HEK293 (cell line): ENCODE data around the gene EPS8L1.

Source experiments
- GLI4 ChIP-seq: fragments of 450-650 bp; formaldehyde crosslinking; IDR thresholded peaks from 2 replicates; pipeline ENCODE4 v1.5.1; 2016; ENCODE audit warnings: missing biosample characterization, missing genetic modification characterization
- GLIS1 ChIP-seq: fragments of 450-650 bp; formaldehyde crosslinking; IDR thresholded peaks from 2 replicates; pipeline ENCODE4 v1.5.1; 2016; ENCODE audit warnings: missing biosample characterization, missing genetic modification characterization
- MEIS1 ChIP-seq: sonication (generic); formaldehyde crosslinking; IDR thresholded peaks from 2 replicates; pipeline ENCODE4 v1.8.1; 2022; ENCODE audit warnings: missing genetic modification reagents, mild to moderate bottlenecking, borderline replicate concordance
- MZF1 ChIP-seq: fragments of 450-650 bp; formaldehyde crosslinking; IDR thresholded peaks from 2 replicates; pipeline ENCODE4 v1.5.1; 2017; ENCODE audit warnings: missing biosample characterization, missing genetic modification characterization, borderline replicate concordance
- ZBTB44 ChIP-seq: fragments of 450-650 bp; IDR thresholded peaks from 2 replicates; pipeline ENCODE4 v1.5.1; 2018; ENCODE audit warnings: missing biosample characterization, mild to moderate bottlenecking, missing genetic modification characterization
- ZNF114 ChIP-seq: fragments of 450-650 bp; formaldehyde crosslinking; IDR thresholded peaks from 2 replicates; pipeline ENCODE4 v1.5.0; 2017; ENCODE audit warnings: missing biosample characterization, missing genetic modification characterization
- ZNF121 ChIP-seq: fragments of 450-650 bp; formaldehyde crosslinking; IDR thresholded peaks from 2 replicates; pipeline ENCODE4 v1.5.1; 2016; ENCODE audit warnings: missing biosample characterization, missing genetic modification characterization
- ZNF140 ChIP-seq: fragments of 450-650 bp; formaldehyde crosslinking; IDR thresholded peaks from 2 replicates; pipeline ENCODE4 v1.5.1; 2016; ENCODE audit warnings: missing biosample characterization, missing genetic modification characterization
- ZNF184 ChIP-seq: fragments of 450-650 bp; IDR thresholded peaks from 2 replicates; pipeline ENCODE4 v1.5.1; 2018; ENCODE audit warnings: missing biosample characterization, mild to moderate bottlenecking, missing genetic modification characterization
- ZNF19 ChIP-seq: fragments of 450-650 bp; formaldehyde crosslinking; IDR thresholded peaks from 2 replicates; pipeline ENCODE4; 2016; ENCODE audit warnings: missing biosample characterization, missing genetic modification characterization, low read depth
- ZNF266 ChIP-seq: fragments of 450-650 bp; formaldehyde crosslinking; IDR thresholded peaks from 2 replicates; pipeline ENCODE4 v1.5.1; 2016; ENCODE audit warnings: missing biosample characterization, missing genetic modification characterization, low read depth
- ZNF311 ChIP-seq: fragments of 450-650 bp; formaldehyde crosslinking; IDR thresholded peaks from 2 replicates; pipeline ENCODE4 v1.5.1; 2017; ENCODE audit warnings: missing biosample characterization, missing genetic modification characterization, borderline replicate concordance
- ZNF513 ChIP-seq: fragments of 450-650 bp; IDR thresholded peaks from 2 replicates; pipeline ENCODE4 v1.5.1; 2018; ENCODE audit warnings: missing biosample characterization, missing genetic modification characterization
- ZNF514 ChIP-seq: fragments of 450-650 bp; formaldehyde crosslinking; IDR thresholded peaks from 2 replicates; pipeline ENCODE4 v1.5.1; 2016; ENCODE audit warnings: missing biosample characterization, missing genetic modification characterization
- ZNF518A ChIP-seq: fragments of 450-650 bp; formaldehyde crosslinking; conservative IDR thresholded peaks from 2 replicates; pipeline ENCODE4 v1.5.1; 2016; ENCODE audit warnings: low read depth, missing biosample characterization, missing genetic modification characterization
- ZNF530 ChIP-seq: fragments of 450-650 bp; formaldehyde crosslinking; IDR thresholded peaks from 2 replicates; pipeline ENCODE4 v1.5.1; 2016; ENCODE audit warnings: low read depth, missing biosample characterization, missing genetic modification characterization
- ZNF560 ChIP-seq: fragments of 450-650 bp; formaldehyde crosslinking; IDR thresholded peaks from 2 replicates; pipeline ENCODE4 v1.5.1; 2017; ENCODE audit warnings: missing biosample characterization, missing genetic modification characterization, borderline replicate concordance
- ZNF585B ChIP-seq: fragments of 450-650 bp; formaldehyde crosslinking; IDR thresholded peaks from 2 replicates; pipeline ENCODE4 v1.5.1; 2016; ENCODE audit warnings: missing biosample characterization, missing genetic modification characterization
- ZNF670 ChIP-seq: fragments of 450-650 bp; formaldehyde crosslinking; IDR thresholded peaks from 2 replicates; pipeline ENCODE4 v1.5.1; 2016; ENCODE audit warnings: missing biosample characterization, missing genetic modification characterization, low read depth
- ZNF701 ChIP-seq: fragments of 450-650 bp; formaldehyde crosslinking; IDR thresholded peaks from 2 replicates; pipeline ENCODE4 v1.5.1; 2016; ENCODE audit warnings: missing biosample characterization, missing genetic modification characterization
- ZNF768 ChIP-seq: fragments of 450-650 bp; formaldehyde crosslinking; IDR thresholded peaks from 2 replicates; pipeline ENCODE4 v1.5.1; 2018; ENCODE audit warnings: missing biosample characterization, mild to moderate bottlenecking, missing genetic modification characterization
- TF ChIP-seq, protein P1 (sequence below): fragments of 450-650 bp; formaldehyde crosslinking; conservative IDR thresholded peaks from 2 replicates; pipeline ENCODE4 v1.5.1; 2016; ENCODE audit warnings: low read depth, missing biosample characterization, missing genetic modification characterization
- TF ChIP-seq, protein P2 (sequence below): fragments of 450-650 bp; formaldehyde crosslinking; IDR thresholded peaks from 2 replicates; pipeline ENCODE4 v1.5.1; 2016; ENCODE audit warnings: missing biosample characterization, missing genetic modification characterization
- TF ChIP-seq, protein P3 (sequence below): fragments of 450-650 bp; formaldehyde crosslinking; IDR thresholded peaks from 2 replicates; pipeline ENCODE4 v1.5.1; 2016; ENCODE audit warnings: missing biosample characterization, missing genetic modification characterization

The EPS8L1 gene

GRCh38 chr19:55113570-55114039, 37.9 kb downstream of the EPS8L1 start (continued):
- TF ChIP-seq ZNF518A, result no peak
- TF ChIP-seq ZNF266, result no peak
- TF ChIP-seq ZNF140 (tag by site-specific recombination), result no peak
- TF ChIP-seq GLI4 (tag by site-specific recombination), result no peak
- TF ChIP-seq ZNF560 (tag by site-specific recombination), result no peak
- no peak for TF ChIP-seq ZNF19 (tag by site-specific recombination)
- no peak for TF ChIP-seq ZNF701 (tag by site-specific recombination)
- TF ChIP-seq, protein P1, sequence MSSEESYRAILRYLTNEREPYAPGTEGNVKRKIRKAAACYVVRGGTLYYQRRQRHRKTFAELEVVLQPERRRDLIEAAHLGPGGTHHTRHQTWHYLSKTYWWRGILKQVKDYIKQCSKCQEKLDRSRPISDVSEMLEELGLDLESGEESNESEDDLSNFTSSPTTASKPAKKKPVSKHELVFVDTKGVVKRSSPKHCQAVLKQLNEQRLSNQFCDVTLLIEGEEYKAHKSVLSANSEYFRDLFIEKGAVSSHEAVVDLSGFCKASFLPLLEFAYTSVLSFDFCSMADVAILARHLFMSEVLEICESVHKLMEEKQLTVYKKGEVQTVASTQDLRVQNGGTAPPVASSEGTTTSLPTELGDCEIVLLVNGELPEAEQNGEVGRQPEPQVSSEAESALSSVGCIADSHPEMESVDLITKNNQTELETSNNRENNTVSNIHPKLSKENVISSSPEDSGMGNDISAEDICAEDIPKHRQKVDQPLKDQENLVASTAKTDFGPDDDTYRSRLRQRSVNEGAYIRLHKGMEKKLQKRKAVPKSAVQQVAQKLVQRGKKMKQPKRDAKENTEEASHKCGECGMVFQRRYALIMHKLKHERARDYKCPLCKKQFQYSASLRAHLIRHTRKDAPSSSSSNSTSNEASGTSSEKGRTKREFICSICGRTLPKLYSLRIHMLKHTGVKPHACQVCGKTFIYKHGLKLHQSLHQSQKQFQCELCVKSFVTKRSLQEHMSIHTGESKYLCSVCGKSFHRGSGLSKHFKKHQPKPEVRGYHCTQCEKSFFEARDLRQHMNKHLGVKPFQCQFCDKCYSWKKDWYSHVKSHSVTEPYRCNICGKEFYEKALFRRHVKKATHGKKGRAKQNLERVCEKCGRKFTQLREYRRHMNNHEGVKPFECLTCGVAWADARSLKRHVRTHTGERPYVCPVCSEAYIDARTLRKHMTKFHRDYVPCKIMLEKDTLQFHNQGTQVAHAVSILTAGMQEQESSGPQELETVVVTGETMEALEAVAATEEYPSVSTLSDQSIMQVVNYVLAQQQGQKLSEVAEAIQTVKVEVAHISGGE (tag by site-specific recombination), result no peak
- TF ChIP-seq ZNF670 (tag by site-specific recombination), result no peak
- TF ChIP-seq ZNF514 (tag by site-specific recombination), result no peak
- TF ChIP-seq, protein P2, sequence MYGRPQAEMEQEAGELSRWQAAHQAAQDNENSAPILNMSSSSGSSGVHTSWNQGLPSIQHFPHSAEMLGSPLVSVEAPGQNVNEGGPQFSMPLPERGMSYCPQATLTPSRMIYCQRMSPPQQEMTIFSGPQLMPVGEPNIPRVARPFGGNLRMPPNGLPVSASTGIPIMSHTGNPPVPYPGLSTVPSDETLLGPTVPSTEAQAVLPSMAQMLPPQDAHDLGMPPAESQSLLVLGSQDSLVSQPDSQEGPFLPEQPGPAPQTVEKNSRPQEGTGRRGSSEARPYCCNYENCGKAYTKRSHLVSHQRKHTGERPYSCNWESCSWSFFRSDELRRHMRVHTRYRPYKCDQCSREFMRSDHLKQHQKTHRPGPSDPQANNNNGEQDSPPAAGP (tag by site-specific recombination), result peak; percentile 63; the same call in 1 of the 2 replicates
- no peak for TF ChIP-seq ZNF530 (tag by site-specific recombination)
- no peak for TF ChIP-seq ZNF311
- TF ChIP-seq MZF1 (tag by site-specific recombination), result no peak
- no peak for TF ChIP-seq ZNF513 (tag by site-specific recombination)
- TF ChIP-seq ZNF585B, result no peak
- peak; percentile 90 for TF ChIP-seq GLIS1 (tag by site-specific recombination)
- no peak for TF ChIP-seq ZNF121 (tag by site-specific recombination)
- TF ChIP-seq ZNF184, result no peak
- TF ChIP-seq ZNF114, result no peak
- TF ChIP-seq MEIS1, result no peak
- TF ChIP-seq, protein P3, sequence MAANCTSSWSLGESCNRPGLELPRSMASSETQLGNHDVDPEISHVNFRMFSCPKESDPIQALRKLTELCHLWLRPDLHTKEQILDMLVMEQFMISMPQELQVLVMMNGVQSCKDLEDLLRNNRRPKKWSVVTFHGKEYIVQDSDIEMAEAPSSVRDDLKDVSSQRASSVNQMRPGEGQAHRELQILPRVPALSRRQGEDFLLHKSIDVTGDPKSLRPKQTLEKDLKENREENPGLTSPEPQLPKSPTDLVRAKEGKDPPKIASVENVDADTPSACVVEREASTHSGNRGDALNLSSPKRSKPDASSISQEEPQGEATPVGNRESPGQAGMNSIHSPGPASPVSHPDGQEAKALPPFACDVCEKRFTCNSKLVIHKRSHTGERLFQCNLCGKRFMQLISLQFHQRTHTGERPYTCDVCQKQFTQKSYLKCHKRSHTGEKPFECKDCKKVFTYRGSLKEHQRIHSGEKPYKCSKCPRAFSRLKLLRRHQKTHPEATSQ, result no peak
- TF ChIP-seq ZNF768 (tag by site-specific recombination), result no peak
- TF ChIP-seq ZBTB44, result no peak
